HUDEP-2 (cell line): ENCODE data around the gene MISP3.

Experiments used
- DNase-seq, 76 experiments: peaks; one replicate each; lab custom pipeline; 2025; ENCODE audit not compliant: unreplicated experiment in 76 of 76; lab: John Stamatoyannopoulos, UW

MISP3 gene

DNA sequence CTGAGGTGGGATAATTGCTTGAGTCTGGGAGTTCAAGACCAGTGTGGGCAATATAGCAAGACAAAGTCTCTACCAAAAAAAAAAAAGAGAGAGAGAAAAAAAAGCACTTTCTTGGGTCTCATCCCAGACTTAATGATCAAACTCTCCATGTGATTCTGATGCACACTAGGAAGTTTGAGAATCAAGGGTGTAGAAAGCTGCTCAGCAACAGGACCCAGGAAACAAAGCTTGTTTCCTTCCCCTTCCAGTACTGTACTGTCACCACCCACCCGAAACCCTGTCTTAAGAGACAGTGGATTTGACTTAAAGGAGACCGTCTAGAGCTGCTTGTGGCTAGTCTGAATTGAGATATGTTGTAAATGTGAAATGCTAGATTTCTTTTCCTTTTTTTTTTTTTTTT lies 5.8 kb downstream of the MISP3 start:
- DNase-seq, result no peak

DNA sequence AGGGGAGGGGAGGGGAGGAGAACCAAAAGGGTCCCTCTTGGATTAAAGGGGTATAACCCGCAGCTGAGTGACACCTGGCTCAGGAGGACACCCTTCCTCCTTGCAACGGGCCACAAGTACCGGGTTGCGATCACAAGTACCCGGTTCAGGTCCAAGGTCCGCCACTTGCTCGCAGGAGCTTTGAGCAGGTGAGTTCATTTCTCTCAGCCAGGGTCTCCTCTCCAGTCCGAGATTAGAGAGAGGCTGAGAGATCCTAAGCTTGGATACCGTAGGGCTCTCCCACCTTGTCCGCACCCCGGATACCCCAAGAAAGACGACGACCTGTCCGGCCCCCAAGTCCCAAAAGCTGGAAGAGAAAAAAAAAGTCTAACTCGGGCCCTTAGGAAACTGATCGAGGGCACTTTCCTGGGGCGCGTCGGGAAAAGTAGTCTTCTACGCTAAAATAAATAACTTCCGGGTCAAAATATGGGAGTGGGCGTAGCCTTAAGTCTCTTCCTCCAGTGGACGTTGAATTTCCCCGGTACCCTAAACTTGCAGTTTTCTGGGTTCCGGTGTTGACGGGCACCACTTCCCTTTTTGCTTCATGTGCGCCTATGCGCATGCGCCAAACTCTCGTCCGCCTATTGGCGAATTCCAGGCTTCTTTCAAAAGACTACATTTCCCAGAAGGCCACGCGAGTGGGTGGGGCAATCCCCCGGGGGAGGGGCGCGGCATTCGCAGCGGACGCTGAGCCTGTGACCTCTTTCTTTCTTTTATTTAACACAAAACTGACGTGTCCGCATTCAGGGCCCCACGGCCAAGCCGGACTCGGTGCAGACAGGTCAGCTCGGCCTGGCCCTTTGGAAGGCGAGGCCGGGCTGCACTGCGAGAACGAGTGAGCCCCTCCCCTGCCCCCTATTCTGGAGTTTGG lies 8.6 kb downstream of the MISP3 start:
- DNase-seq, result peak in 75 of 76 experiments; percentile 70 to 100 (median 99)

- DNase-seq, result no peak
Measured at GRCh38 chr19:14081797-14082674, 9.4 kb downstream of the MISP3 start.

DNA sequence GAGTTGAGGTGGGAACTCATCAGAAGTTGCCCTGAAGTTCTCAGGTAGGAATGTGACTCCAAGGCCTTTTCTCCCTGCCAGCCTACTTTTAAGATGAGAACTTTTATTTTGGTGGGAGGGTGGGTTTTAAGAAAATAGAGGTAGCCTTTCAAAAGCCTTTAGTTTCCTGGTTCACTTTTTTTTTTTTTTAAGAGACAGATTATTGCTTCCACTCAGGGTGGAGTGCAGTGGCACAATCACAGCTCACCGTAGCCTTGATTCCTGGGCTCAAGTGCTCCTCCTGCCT lies 10.0 kb downstream of the MISP3 start:
- no peak for DNase-seq

DNA sequence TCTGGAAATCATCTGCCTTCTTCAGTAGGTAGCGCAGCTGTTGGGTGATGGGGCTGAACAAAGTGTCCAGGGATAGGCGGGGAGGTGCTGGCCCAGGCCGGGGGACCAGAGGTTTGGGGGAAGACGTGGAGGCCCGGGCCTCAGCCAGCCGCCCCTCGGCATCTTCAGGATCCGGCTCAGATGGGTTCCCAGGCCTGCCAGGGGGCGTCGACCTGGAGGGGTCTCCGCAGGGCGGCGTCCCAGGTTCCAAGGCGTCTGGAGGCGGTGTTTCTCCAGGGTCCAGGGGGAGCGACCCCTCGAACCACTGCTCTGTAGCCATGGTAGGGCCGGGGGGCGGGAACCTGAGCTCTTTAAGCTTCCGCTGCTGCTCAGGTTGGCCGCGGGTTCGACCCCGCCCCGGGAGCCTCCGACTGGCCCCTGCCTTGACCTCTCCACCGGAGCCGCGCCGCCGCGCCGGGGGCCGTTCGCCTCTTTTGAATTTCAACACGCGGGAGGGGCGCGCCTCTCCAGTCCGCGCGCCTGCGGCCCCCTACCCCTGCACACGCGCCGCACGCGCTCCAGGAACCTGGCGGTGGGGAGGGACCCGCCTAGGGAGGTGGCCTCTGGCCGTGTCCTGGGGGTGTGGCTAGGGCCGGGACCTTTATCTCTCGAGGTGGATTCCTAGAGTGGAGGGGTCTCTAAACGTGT lies 12.9 kb downstream of the MISP3 start, which contains the start of gene C19orf67:
Gene C19orf67, minus strand, starts transcription at position 475 of the 687 bp plus-strand sequence. Its CDS starts 156 bp downstream, at position 319.
- DNase-seq, result no peak

GRCh38 chr19:14086098-14086497 lies 13.5 kb downstream of the MISP3 start:
- DNase-seq, result no peak

GRCh38 chr19:14088634-14089411 lies 16.2 kb downstream of the MISP3 start:
- no peak for DNase-seq

DNA sequence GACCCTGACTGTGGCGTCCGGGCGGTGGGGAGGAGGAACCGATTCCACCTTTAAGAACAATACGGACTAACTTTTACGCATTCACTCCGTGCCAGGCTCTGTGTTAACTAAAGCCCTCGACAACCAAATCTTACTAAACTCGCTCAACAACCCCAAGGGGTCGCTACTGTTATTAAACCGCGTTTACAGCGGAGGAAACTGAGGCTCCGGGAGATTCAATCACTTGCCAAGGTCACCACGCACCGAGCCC lies 16.8 kb downstream of the MISP3 start:
- DNase-seq, result no peak

DNA sequence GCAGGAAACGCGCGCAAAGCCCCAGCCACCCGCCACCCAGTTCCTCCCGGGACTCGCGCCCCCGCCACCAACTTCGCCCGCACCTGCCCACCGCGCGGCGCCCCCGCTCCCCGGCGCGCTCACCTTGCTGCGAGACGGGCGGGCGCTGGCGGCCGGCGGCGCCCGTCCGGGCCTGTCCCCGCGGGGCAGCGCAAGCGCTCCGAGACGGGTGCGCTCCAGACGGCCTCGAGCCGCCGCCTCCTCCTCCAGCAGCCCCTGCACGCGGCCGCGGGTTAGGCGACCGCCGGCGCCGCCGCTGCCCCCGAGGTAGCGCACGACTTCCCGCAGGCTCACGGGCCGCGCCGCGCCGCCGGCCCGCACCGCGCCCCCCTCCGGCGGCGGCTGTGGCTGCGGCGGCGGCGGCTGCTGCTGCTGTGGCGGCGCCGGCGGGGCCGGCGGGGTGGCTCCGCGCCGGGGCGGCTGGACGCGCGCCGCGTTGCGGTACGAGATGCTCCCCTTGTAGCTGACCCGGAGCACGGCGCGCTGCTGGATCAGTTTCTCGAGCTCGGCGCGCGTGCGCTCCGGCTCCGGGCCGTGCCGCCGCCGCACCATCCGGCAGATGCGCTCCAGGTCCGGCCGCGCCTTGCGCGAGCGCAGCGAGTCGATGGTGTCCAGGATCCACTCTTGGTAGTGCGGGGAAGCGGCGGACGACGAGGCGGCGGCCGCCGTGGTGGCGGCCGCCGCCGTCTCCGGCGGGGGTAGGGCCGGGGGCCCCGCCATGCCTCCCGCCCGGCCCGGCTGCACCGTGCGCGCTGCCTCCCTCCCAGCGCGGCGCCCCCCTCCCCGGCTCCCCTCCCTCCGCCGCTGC lies 17.3 kb downstream of the MISP3 start:
- peak in 43 of 76 experiments; percentile 16 to 59 (median 35) for DNase-seq

GRCh38 chr19:14090509-14091080 lies 18.0 kb downstream of the MISP3 start, which contains the start of gene SAMD1:
SAMD1 (minus strand) TSS chr19:14090751.
- peak in 67 of 76 experiments; percentile 63 to 96 (median 89) for DNase-seq

DNA sequence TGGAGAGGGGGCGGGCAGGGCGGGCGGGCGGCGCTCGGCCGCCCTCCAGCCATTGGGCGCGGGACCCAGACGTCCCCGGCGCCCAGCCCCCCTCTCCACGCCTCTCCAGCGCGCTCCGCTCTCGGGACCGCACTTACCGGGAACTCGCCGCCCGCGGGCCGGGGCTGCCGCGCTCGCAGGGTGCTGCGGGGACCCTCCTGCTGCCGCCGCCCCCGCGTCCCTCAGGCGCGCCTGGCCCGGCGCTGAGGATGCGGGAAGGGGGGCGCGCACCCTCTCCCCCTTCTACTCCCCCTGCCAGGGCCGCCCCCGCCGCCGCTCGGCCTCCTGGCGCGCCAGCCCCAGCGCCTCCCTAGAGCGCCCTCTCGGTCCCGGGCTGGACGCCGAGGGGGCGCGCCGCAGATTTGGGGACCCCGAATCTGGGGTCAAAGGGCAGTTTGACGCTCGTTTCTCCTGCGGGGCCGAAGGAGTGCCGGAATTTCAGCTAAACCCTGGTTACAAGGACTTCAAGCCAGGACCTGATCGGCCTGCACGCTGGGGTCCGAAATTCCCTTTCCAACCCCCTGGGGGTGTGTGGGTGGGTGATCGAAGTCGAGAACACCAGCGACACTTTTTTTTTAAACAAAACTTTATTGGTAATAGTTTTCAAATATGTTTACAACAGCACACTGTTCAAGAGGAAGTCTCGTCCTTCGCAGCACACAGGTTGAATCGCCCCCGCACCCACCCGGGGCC lies 18.7 kb downstream of the MISP3 start:
- peak in 71 of 76 experiments; percentile 66 to 98 (median 87) for DNase-seq

DNA sequence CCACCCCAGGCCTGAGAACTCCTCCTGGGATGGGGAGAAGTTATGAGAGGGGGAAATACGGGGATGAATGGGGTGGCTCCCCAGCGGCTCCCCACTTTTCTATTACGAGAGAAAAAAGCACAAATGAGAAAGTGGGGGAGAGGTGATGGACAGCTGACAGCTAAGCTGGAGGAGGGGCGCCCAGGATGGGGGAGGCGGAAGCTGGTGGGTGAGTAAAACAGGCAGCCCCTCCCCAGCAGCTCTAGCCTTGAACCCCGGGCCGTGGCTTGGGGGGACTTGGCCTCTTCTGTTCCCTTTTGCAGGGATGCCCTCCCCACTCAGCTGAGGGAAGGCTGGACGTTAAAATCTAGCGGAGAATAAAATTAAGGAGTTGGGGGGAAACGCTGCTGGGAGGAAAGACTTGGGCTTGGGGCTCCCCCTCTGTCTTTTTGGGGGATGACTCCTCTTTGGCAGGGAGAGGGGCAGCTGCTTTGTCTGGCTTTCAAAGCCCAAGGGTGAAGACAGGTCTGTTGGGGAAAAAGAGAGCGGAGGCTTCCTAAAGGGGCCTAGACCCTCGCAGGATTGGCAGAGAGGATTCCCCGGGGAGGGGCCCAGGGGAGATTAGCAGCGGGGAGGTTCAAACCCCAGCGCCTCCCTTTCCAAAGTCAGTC lies 19.4 kb downstream of the MISP3 start:
- DNase-seq, result peak in 12 of 76 experiments; percentile 28 to 83 (median 53)

DNA sequence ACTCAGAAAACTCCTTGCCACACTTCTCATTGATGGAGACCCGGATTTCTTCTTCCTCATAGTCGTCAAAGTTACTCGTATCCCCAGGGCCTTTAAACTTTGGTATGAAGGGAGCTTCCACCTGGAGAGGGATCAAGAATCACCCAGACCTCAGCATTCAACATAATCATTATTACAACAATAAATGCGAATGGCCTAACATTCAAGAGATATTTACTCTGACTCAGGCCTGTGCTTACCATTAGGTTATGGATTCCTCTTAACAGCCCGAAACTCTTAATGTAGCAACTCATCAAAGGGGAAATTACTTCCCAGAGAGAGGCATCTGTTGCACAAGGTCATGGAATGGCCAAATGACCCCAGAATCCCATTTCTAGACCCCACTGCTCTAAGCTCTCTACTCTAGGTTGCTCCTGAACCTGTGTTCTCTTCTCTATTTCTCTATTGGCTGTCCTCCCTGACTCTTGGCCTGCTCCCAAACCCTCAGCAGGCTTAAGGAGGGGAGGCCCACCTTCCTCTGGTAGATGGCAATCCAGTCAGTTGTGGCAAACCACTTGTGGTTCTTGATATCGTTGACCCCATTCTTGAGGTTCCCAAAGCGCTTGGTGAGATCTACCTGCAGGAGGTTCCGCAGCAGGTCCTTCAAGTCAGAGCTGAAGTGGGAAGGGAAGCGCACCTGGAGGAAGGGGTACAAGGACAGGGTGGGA lies 20.7 kb downstream of the MISP3 start:
- peak in 12 of 76 experiments; percentile 8 to 55 (median 28) for DNase-seq

GRCh38 chr19:14094854-14095253 lies 22.3 kb downstream of the MISP3 start:
- peak in 65 of 76 experiments; percentile 17 to 85 (median 55) for DNase-seq

GRCh38 chr19:14096272-14096992 lies 23.8 kb downstream of the MISP3 start:
- no peak for DNase-seq

- DNase-seq, result peak in 3 of 76 experiments; percentile 8 to 25 (median 11)
Measured at GRCh38 chr19:14097532-14098151, 25.1 kb downstream of the MISP3 start.
